Left renal pelvis (tissue), 4 donors: ENCODE data around the gene CLTCL1. TPM values are rescaled to one million over a fixed set of nuclear protein-coding genes. Genes with fewer than 3 reads are reported as not detected.
"Not testable (repeated sequence)": the region's sequence is repeated elsewhere in the genome, so short reads cannot be mapped to it uniquely, and the experiment has no call there.

Experiments
- DNase-seq, 4 donors: peaks; one replicate each; pipeline ENCODE4 v3.0.0-alpha.2; 2013; ENCODE audit warnings: low read depth in 4 of 4, low spot score in 3 of 4
- polyA plus RNA-seq, 4 donors: library from polyadenylated mRNA; unstranded; fragments of 120-200 nt; gene quantifications; one replicate each; pipeline ENCODE4 v1.2.1, GENCODE V29; 2013; ENCODE audit not compliant: insufficient read length in 4 of 4

Gene CLTCL1
- polyA plus RNA-seq, 4 donors, result 5.2 to 6.7 (median 6.0) TPM

- DNase-seq, result no peak
Measured at GRCh38 chr22:19222242-19223005, 69.1 kb downstream of the CLTCL1 start.

GRCh38 chr22:19220867-19221266 is 70.7 kb downstream of the CLTCL1 start:
- DNase-seq, result no peak

GRCh38 chr22:19218541-19219233 is 72.8 kb downstream of the CLTCL1 start:
- no peak for DNase-seq

GRCh38 chr22:19216579-19216978 is 74.9 kb downstream of the CLTCL1 start:
- no peak for DNase-seq

- DNase-seq, result no peak
Measured at GRCh38 chr22:19215360-19215759, 76.2 kb downstream of the CLTCL1 start.

- no peak for DNase-seq
Measured at GRCh38 chr22:19214078-19214473, 77.4 kb downstream of the CLTCL1 start.

- DNase-seq, result no peak
Measured at GRCh38 chr22:19213442-19214077, 78.0 kb downstream of the CLTCL1 start.

GRCh38 chr22:19213001-19213400 is 78.5 kb downstream of the CLTCL1 start:
- no peak for DNase-seq

GRCh38 chr22:19212302-19212870 is 79.1 kb downstream of the CLTCL1 start:
- no peak for DNase-seq

- DNase-seq, result no peak
Measured at GRCh38 chr22:19210188-19210587, 81.3 kb downstream of the CLTCL1 start.

GRCh38 chr22:19208287-19208847 is 83.2 kb downstream of the CLTCL1 start:
- no peak for DNase-seq

GRCh38 chr22:19207884-19208283 is 83.6 kb downstream of the CLTCL1 start:
- DNase-seq, result no peak

GRCh38 chr22:19207401-19207808 is 84.1 kb downstream of the CLTCL1 start:
- no peak for DNase-seq

- DNase-seq, result no peak
Measured at GRCh38 chr22:19206287-19206686, 85.2 kb downstream of the CLTCL1 start.

GRCh38 chr22:19204640-19205039 is 86.9 kb downstream of the CLTCL1 start:
- DNase-seq, result no peak

- DNase-seq, result no peak
Measured at GRCh38 chr22:19203834-19204233, 87.7 kb downstream of the CLTCL1 start.

GRCh38 chr22:19202799-19203186 is 88.7 kb downstream of the CLTCL1 start:
- not testable (repeated sequence) for DNase-seq

- no peak for DNase-seq
Measured at GRCh38 chr22:19201869-19202798, 89.4 kb downstream of the CLTCL1 start.

- no peak for DNase-seq
Measured at GRCh38 chr22:19201130-19201868, 90.2 kb downstream of the CLTCL1 start.
